Measurements from ENCODE around the gene MCCD1.

DNA sequence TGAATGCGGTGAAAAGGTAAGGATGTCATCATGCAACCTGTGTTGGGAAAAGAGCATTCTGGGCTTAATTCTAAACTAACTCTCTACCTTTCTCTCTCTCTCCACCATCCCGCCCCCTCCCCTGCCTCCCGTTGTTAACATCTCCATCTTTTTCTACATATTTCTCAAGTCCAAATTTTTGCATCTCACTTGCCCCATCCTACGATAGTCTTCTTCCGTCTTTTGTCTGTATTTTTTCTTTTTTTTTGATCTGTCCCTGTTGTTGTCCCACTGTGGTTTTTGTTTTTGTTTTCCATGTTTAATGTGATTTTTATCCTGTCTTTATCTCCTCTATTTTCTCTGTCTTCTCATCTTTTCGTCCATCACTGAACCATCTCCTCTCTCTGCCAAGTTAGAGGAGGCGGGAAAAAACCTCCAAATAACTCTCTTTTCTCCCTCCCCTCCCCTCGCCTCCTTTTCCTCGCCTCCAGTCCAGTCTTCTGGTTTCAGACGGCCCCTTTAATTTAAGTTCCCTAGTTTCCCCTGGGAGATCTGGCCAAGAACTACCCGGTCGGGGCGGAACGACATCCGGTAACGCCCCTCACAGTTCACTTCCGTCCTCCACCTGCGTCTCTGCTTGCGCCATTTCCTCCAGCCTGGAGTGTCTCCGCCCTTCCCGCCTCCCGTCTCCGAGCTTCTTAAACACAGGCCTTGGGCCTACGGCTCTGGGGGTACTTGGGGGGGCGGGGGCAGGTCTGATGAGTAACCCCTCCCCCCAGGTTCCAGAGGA is 18.4 kb downstream of the MCCD1 start, which contains the start of gene NFKBIL1:
- TF ChIP-seq, protein P1, sequence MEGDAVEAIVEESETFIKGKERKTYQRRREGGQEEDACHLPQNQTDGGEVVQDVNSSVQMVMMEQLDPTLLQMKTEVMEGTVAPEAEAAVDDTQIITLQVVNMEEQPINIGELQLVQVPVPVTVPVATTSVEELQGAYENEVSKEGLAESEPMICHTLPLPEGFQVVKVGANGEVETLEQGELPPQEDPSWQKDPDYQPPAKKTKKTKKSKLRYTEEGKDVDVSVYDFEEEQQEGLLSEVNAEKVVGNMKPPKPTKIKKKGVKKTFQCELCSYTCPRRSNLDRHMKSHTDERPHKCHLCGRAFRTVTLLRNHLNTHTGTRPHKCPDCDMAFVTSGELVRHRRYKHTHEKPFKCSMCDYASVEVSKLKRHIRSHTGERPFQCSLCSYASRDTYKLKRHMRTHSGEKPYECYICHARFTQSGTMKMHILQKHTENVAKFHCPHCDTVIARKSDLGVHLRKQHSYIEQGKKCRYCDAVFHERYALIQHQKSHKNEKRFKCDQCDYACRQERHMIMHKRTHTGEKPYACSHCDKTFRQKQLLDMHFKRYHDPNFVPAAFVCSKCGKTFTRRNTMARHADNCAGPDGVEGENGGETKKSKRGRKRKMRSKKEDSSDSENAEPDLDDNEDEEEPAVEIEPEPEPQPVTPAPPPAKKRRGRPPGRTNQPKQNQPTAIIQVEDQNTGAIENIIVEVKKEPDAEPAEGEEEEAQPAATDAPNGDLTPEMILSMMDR (conservative IDR thresholded peaks at IDR 0.05; ENCODE audit: low read depth, low read length): no peak
- TF ChIP-seq EZH2 (IDR thresholded peaks at IDR 0.05; ENCODE audit: low read length, unreplicated experiment): no peak
